WTC11 (cell line): ENCODE data around the gene MR1. TPM values are rescaled to one million over a fixed set of nuclear protein-coding genes. Genes with fewer than 3 reads are reported as not detected.
A peak's percentile ranks its signal among the peaks of the same experiment; 100 is the strongest.

Experiments
- ATAC-seq: fragments of 200-7000 bp; cut with Tn5 transposase; 2 replicates; pipeline ENCODE4 v1.10.0; 2021; ENCODE audit warnings: mild to moderate bottlenecking, moderate library complexity
- CTCF ChIA-PET: fragments of 300-600 bp; sonication (Branson Sonifier 250); formaldehyde crosslinking; loops from one replicate; lab custom pipeline; 2021; ENCODE audit warnings: antibody characterized with exemption; lab: Charles Lee
- POLR2A ChIA-PET: fragments of 350-600 bp; sonication (Branson Sonifier 250); formaldehyde crosslinking; loops from one replicate; lab custom pipeline; 2021; ENCODE audit warnings: antibody characterized with exemption; lab: Charles Lee
- DNase-seq: peaks from one replicate; pipeline ENCODE4 v3.0.0; 2021; ENCODE audit warnings: low spot score
- H3K27ac Mint-ChIP-seq: 2 replicates; pipeline ENCODE4 v1.8.0; 2021; ENCODE audit warnings: mixed read lengths
- H3K27me3 Mint-ChIP-seq: 2 replicates; pipeline ENCODE4 v1.8.0; 2021; ENCODE audit warnings: low read depth, mild to moderate bottlenecking, moderate library complexity, mixed read lengths
- H3K36me3 Mint-ChIP-seq: 2 replicates; pipeline ENCODE4 v1.8.0; 2021; ENCODE audit warnings: mixed read lengths
- H3K4me1 Mint-ChIP-seq: 2 replicates; pipeline ENCODE4 v1.8.0; 2022; ENCODE audit warnings: mixed read lengths
- H3K4me3 Mint-ChIP-seq: 2 replicates; pipeline ENCODE4 v1.8.0; 2021; ENCODE audit warnings: mild to moderate bottlenecking, moderate library complexity, mixed read lengths
- H3K9me3 Mint-ChIP-seq: 2 replicates; pipeline ENCODE4 v1.8.0; 2021; ENCODE audit warnings: mixed read lengths
- ATF1 ChIP-seq: sonication (generic); formaldehyde crosslinking; IDR thresholded peaks from 2 replicates; pipeline ENCODE4 v1.8.1; 2023; ENCODE audit warnings: mild to moderate bottlenecking, moderate library complexity, missing genetic modification reagents
- CBFB ChIP-seq: sonication (generic); formaldehyde crosslinking; IDR thresholded peaks from 2 replicates; pipeline ENCODE4 v1.8.1; 2022; ENCODE audit warnings: mild to moderate bottlenecking, low read depth, missing genetic modification reagents
- FOXP1 ChIP-seq: sonication (generic); formaldehyde crosslinking; IDR thresholded peaks from 2 replicates; pipeline ENCODE4 v1.8.0; 2022; ENCODE audit warnings: missing genetic modification reagents, mild to moderate bottlenecking, moderate library complexity, borderline replicate concordance
- NR1H2 ChIP-seq: sonication (generic); formaldehyde crosslinking; IDR thresholded peaks from 2 replicates; pipeline ENCODE4 v1.9.0; 2021; ENCODE audit warnings: mild to moderate bottlenecking, moderate library complexity, missing genetic modification reagents
- OVOL2 ChIP-seq: fragments of 250-450 bp; sonication (Bioruptor Pico); IDR thresholded peaks from 2 replicates; pipeline ENCODE4 v1.9.0; 2021; ENCODE audit warnings: mild to moderate bottlenecking, borderline replicate concordance
- SP1 ChIP-seq: sonication (generic); formaldehyde crosslinking; conservative IDR thresholded peaks from 2 replicates; pipeline ENCODE4 v1.8.1; 2022; ENCODE audit warnings: missing genetic modification reagents
- TP53 ChIP-seq: sonication (generic); formaldehyde crosslinking; IDR thresholded peaks from 2 replicates; pipeline ENCODE4 v1.8.1; 2023; ENCODE audit warnings: mild to moderate bottlenecking, missing genetic modification reagents
- ZNF263 ChIP-seq: sonication (generic); formaldehyde crosslinking; IDR thresholded peaks from 2 replicates; pipeline ENCODE4 v1.8.1; 2022; ENCODE audit warnings: low read depth, mild to moderate bottlenecking, moderate library complexity, missing genetic modification reagents
- total RNA-seq: library from RNA; stranded (reverse); gene quantifications from 3 replicates; pipeline ENCODE4 v1.2.3, GENCODE V29; 2021
- TF ChIP-seq, protein P1 (sequence below): sonication (generic); formaldehyde crosslinking; IDR thresholded peaks from 2 replicates; pipeline ENCODE4 v1.8.1; 2023; ENCODE audit warnings: mild to moderate bottlenecking, missing genetic modification reagents, borderline replicate concordance
- TF ChIP-seq, protein P2 (sequence below): fragments of 250-450 bp; sonication (Bioruptor Pico); IDR thresholded peaks from 2 replicates; pipeline ENCODE4 v1.8.0; 2021; ENCODE audit warnings: mild to moderate bottlenecking
- TF ChIP-seq, protein P3 (sequence below): sonication (generic); formaldehyde crosslinking; IDR thresholded peaks from 2 replicates; pipeline ENCODE4 v1.8.1; 2023; ENCODE audit warnings: mild to moderate bottlenecking, missing genetic modification reagents, moderate library complexity
- TF ChIP-seq, protein P4 (sequence below): sonication (generic); formaldehyde crosslinking; IDR thresholded peaks from 2 replicates; pipeline ENCODE4 v1.8.1; 2022; ENCODE audit warnings: mild to moderate bottlenecking, missing genetic modification reagents, moderate library complexity, borderline replicate concordance
- TF ChIP-seq, protein P5 (sequence below): fragments of 250-450 bp; sonication (Bioruptor Pico); conservative IDR thresholded peaks from 2 replicates; pipeline ENCODE4 v1.9.0; 2021; ENCODE audit warnings: mild to moderate bottlenecking
- TF ChIP-seq, protein P6 (sequence below): sonication (generic); formaldehyde crosslinking; conservative IDR thresholded peaks from 2 replicates; pipeline ENCODE4 v1.8.1; 2023; ENCODE audit warnings: mild to moderate bottlenecking, low read depth, missing genetic modification reagents, moderate library complexity

The MR1 gene
- total RNA-seq, 1 experiment from 2014 or later, result 0.28 TPM

DNA sequence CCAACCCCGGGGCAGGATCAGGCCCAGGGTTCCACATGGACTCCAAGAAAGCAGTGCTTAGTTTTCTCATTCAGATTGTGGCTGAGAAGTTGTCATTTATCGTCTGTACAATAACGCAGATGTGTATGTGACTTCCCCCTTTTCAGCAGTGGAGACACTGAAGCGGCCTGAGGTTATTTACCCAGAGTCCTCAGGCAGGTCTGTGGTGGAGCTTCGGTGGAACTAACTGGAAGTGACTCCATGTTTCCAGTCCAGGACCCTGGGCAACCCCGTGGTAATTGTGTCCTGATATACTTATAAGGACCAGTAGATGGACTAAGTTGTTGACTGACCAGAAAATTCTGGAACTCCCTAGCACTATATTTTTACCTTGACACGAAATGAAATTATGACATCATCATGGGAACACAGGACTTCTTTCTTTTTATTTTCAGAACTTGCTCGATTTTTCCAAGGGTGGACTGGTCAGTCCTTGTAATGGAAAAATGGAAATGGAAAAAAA, 53.7 kb downstream of the MR1 start:
- Mint-ChIP-seq H3K27me3 (peaks cover 35% of the 10 kb centered on the region), H3K9me3 (no peaks in the 10 kb centered on the region)
- DNase-seq, result no peak
- TF ChIP-seq OVOL2 (CRISPR knock-in tag) (no peak), ATF1 (no peak), SP1 (CRISPR knock-in tag) (no peak), NR1H2 (CRISPR knock-in tag) (no peak), ZNF263 (CRISPR knock-in tag) (no peak), CBFB (CRISPR knock-in tag) (no peak), FOXP1 (CRISPR knock-in tag) (no peak)
- TF ChIP-seq, protein P1, sequence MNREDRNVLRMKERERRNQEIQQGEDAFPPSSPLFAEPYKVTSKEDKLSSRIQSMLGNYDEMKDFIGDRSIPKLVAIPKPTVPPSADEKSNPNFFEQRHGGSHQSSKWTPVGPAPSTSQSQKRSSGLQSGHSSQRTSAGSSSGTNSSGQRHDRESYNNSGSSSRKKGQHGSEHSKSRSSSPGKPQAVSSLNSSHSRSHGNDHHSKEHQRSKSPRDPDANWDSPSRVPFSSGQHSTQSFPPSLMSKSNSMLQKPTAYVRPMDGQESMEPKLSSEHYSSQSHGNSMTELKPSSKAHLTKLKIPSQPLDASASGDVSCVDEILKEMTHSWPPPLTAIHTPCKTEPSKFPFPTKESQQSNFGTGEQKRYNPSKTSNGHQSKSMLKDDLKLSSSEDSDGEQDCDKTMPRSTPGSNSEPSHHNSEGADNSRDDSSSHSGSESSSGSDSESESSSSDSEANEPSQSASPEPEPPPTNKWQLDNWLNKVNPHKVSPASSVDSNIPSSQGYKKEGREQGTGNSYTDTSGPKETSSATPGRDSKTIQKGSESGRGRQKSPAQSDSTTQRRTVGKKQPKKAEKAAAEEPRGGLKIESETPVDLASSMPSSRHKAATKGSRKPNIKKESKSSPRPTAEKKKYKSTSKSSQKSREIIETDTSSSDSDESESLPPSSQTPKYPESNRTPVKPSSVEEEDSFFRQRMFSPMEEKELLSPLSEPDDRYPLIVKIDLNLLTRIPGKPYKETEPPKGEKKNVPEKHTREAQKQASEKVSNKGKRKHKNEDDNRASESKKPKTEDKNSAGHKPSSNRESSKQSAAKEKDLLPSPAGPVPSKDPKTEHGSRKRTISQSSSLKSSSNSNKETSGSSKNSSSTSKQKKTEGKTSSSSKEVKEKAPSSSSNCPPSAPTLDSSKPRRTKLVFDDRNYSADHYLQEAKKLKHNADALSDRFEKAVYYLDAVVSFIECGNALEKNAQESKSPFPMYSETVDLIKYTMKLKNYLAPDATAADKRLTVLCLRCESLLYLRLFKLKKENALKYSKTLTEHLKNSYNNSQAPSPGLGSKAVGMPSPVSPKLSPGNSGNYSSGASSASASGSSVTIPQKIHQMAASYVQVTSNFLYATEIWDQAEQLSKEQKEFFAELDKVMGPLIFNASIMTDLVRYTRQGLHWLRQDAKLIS (CRISPR knock-in tag), result no peak
- TF ChIP-seq, protein P2, sequence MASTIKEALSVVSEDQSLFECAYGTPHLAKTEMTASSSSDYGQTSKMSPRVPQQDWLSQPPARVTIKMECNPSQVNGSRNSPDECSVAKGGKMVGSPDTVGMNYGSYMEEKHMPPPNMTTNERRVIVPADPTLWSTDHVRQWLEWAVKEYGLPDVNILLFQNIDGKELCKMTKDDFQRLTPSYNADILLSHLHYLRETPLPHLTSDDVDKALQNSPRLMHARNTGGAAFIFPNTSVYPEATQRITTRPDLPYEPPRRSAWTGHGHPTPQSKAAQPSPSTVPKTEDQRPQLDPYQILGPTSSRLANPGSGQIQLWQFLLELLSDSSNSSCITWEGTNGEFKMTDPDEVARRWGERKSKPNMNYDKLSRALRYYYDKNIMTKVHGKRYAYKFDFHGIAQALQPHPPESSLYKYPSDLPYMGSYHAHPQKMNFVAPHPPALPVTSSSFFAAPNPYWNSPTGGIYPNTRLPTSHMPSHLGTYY, result no peak
- TF ChIP-seq, protein P3, sequence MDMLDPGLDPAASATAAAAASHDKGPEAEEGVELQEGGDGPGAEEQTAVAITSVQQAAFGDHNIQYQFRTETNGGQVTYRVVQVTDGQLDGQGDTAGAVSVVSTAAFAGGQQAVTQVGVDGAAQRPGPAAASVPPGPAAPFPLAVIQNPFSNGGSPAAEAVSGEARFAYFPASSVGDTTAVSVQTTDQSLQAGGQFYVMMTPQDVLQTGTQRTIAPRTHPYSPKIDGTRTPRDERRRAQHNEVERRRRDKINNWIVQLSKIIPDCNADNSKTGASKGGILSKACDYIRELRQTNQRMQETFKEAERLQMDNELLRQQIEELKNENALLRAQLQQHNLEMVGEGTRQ, result no peak
- TF ChIP-seq, protein P4, sequence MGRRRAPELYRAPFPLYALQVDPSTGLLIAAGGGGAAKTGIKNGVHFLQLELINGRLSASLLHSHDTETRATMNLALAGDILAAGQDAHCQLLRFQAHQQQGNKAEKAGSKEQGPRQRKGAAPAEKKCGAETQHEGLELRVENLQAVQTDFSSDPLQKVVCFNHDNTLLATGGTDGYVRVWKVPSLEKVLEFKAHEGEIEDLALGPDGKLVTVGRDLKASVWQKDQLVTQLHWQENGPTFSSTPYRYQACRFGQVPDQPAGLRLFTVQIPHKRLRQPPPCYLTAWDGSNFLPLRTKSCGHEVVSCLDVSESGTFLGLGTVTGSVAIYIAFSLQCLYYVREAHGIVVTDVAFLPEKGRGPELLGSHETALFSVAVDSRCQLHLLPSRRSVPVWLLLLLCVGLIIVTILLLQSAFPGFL (CRISPR knock-in tag), result no peak
- TF ChIP-seq, protein P5, sequence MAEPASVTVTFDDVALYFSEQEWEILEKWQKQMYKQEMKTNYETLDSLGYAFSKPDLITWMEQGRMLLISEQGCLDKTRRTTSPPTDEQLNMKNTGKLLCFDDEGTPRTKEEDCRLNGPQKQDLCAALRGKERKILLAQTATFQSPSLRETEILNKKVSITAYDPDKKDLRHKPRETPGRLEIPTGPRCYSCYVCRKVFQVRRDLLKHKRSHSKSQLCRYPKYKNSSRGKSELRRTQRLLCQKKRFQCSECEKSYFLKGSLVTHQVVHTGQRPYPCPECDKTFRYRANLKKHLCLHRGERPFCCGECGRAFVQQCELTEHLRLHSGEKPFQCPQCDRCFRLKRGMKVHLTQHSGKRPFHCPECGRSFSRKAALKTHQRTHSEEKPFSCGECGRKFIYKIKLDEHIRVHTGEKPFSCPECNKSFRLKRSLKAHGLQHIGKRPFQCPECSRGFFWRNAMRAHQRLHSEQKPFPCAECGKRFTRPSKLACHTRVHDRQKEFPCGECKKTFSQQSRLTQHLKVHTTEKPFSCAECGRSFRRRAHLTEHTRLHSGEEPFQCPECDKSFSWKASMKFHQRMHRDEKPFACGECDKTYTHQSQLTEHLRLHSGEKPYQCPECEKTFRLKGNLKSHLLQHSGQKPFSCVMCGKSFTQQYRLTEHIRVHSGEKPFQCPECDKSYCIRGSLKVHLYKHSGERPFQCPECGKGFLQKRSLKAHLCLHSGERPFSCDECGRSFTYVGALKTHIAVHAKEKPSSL, result no peak
- TF ChIP-seq, all 79 proteins: peak for 0
- Mint-ChIP-seq H3K27ac (no peak overlapping the region), H3K4me1 (peaks cover 33% of the 10 kb centered on the region), H3K4me3 (peak overlapping the region; percentile 88), H3K36me3 (0 out of 2 replicates have a peak, but pooled peaks cover 3% of the 10 kb centered on the region)
- ATAC-seq, result no peak
- ChIA-PET POLR2A (interaction anchor here (2.2 kb wide), 1 partner anchor 17 kb away, joined by 12 read pairs; no protein-coding TSS in a partner anchor), CTCF (interaction anchor here (2.9 kb wide), 1 partner anchor 48 kb away, joined by 9 read pairs; no protein-coding TSS in a partner anchor)

DNA sequence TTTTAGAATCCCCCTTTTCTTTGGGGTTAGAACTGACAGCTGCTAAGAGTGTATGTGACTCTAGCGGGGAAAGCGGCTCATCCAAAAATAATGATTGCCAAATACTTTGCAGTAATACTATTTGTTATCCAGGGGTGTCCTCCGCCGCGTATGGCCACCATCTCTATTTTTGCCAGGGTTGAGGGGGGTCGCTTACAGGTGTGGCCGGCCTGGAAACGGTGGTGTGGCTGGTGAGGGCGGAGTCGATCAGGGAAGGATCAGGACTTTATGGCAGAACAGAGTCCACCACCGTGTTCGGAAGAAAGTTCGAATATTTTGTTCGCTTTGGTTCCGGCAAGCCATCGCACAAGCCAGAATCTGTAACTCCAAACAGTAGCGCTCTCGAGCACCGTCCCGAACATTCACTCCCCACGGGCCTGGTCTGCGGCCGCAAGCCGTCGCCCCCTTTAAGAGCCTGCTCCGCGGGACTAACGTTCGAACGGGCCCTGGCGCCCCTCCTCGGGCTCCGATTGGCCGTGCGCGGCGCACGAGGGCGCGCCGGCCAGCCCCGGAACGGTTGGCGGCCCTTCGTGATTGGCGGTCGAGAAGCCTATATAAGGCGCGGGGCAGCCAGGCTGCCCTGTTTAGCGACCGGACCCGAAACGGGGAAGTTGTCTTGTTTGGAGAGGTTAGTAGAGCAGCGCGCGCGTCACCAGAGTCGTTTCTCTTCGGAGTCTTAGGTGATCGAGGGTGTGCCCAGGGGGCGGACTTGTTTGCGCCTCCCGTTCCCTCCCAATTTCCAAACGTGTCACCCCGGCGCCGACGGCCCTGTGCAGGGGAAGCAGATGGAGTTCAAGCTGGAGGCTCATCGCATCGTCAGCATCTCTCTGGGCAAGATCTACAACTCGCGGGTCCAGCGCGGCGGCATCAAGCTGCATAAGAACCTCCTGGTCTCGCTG, 54.6 kb downstream of the MR1 start, which contains the start of gene IER5:
IER5 (plus strand) TSS at position 622 of the 938 bp plus-strand sequence; CDS start at position 825, 203 bp downstream.
- Mint-ChIP-seq H3K4me3 (peak within 1 kb of the TSS; percentile 94), H3K9me3 (no peaks in the 10 kb centered on the region), H3K4me1 (peaks cover 37% of the 10 kb centered on the region), H3K27ac (peak within 1 kb of the TSS; percentile 92), H3K27me3 (peaks cover 35% of the 10 kb centered on the region), H3K36me3 (0 out of 2 replicates have a peak, but pooled peaks cover 7% of the 10 kb centered on the region)
- ChIA-PET POLR2A (interaction anchor here (0.7 to 2.2 kb wide), 7 partner anchors 11 to 415 kb away, joined by 3 to 12 read pairs (median 7); no protein-coding TSS in a partner anchor), CTCF (interaction anchor here (1.1 to 2.9 kb wide), 3 partner anchors 40 to 66 kb away, joined by 3 to 9 read pairs (median 7); no protein-coding TSS in a partner anchor)
- ATAC-seq (peak; percentile 87), DNase-seq (peak; percentile 91)
- TF ChIP-seq, protein P6, sequence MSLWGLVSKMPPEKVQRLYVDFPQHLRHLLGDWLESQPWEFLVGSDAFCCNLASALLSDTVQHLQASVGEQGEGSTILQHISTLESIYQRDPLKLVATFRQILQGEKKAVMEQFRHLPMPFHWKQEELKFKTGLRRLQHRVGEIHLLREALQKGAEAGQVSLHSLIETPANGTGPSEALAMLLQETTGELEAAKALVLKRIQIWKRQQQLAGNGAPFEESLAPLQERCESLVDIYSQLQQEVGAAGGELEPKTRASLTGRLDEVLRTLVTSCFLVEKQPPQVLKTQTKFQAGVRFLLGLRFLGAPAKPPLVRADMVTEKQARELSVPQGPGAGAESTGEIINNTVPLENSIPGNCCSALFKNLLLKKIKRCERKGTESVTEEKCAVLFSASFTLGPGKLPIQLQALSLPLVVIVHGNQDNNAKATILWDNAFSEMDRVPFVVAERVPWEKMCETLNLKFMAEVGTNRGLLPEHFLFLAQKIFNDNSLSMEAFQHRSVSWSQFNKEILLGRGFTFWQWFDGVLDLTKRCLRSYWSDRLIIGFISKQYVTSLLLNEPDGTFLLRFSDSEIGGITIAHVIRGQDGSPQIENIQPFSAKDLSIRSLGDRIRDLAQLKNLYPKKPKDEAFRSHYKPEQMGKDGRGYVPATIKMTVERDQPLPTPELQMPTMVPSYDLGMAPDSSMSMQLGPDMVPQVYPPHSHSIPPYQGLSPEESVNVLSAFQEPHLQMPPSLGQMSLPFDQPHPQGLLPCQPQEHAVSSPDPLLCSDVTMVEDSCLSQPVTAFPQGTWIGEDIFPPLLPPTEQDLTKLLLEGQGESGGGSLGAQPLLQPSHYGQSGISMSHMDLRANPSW, result no peak
- TF ChIP-seq, protein P4 (CRISPR knock-in tag), result no peak
- no peak for TF ChIP-seq NR1H2 (CRISPR knock-in tag)
- no peak for TF ChIP-seq TP53 (CRISPR knock-in tag)
